ENCODE data around the gene TMEM45B. TPM values are rescaled to one million over a fixed set of nuclear protein-coding genes. Genes with fewer than 3 reads are reported as not detected.
"Not testable (repeated sequence)": the region's sequence is repeated elsewhere in the genome, so short reads cannot be mapped to it uniquely, and the experiment has no call there.

Gene TMEM45B
- total RNA-seq, 1 experiment from 2014 or later = 0.73 TPM

- H3K27me3 ChIP-seq (ENCODE audit: control insufficient read depth, insufficient read depth, low read length) = not testable (repeated sequence)
Measured at GRCh38 chr11:129823281-129823680, 7.6 kb downstream of the TMEM45B start.

GRCh38 chr11:129823799-129824198, 8.2 kb downstream of the TMEM45B start:
- not testable (repeated sequence) for H3K4me3 ChIP-seq (ENCODE audit: insufficient read depth, low read depth, low read length); H3K27me3 ChIP-seq (ENCODE audit: control insufficient read depth, insufficient read depth, low read length); H3K36me3 ChIP-seq (replicated peaks; ENCODE audit: control insufficient read depth, insufficient read depth, low read length); DNase-seq

More at GRCh38 chr11:129823281-129823680, 7.6 kb downstream of the TMEM45B start:
- H3K4me3 ChIP-seq (ENCODE audit: insufficient read depth, low read depth, low read length); DNase-seq; H3K36me3 ChIP-seq (replicated peaks; ENCODE audit: control insufficient read depth, insufficient read depth, low read length): not testable (repeated sequence)

GRCh38 chr11:129825380-129825779, 9.7 kb downstream of the TMEM45B start:
- H3K4me3 ChIP-seq (ENCODE audit: insufficient read depth, low read depth, low read length) = no peak overlapping the region
- H3K36me3 ChIP-seq (replicated peaks; ENCODE audit: control insufficient read depth, insufficient read depth, low read length) = no peaks in the 10 kb centered on the region
- no peaks in the 10 kb centered on the region for H3K27me3 ChIP-seq (ENCODE audit: control insufficient read depth, insufficient read depth, low read length)
- no peak for DNase-seq

DNA sequence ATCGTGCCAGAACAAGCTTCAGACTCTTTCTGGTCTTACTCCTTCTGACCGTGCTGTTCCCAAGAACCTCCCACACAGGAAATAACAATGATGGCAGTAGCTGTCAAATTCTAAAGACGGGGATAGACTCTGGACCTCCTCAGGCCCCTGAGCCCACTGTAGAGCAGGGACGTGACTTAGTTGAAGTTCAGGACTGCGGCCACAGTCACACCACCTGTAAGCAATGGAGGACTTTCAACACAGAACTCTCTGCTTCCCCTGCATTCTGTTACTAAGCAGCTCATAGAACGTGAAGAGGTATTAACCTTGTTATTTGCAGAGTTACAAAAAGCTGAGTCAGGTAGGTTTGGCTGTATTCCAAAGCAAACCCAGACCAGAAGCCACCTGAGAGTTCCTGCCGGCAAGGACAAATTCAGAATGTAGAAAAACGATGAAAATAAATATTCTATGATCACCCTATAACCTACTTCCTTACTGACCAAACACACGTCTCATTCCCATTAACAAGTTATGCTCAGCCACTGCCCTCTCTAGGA, 12.7 kb downstream of the TMEM45B start:
- no peaks in the 10 kb centered on the region for H3K36me3 ChIP-seq (replicated peaks; ENCODE audit: control insufficient read depth, insufficient read depth, low read length)
- H3K4me3 ChIP-seq (ENCODE audit: insufficient read depth, low read depth, low read length) = no peak overlapping the region
- no peaks in the 10 kb centered on the region for H3K27me3 ChIP-seq (ENCODE audit: control insufficient read depth, insufficient read depth, low read length)
- DNase-seq = no peak

- H3K36me3 ChIP-seq (replicated peaks; ENCODE audit: control insufficient read depth, insufficient read depth, low read length); H3K4me3 ChIP-seq (ENCODE audit: insufficient read depth, low read depth, low read length); H3K27me3 ChIP-seq (ENCODE audit: control insufficient read depth, insufficient read depth, low read length); DNase-seq: not testable (repeated sequence)
Measured at GRCh38 chr11:129829497-129829896, 13.8 kb downstream of the TMEM45B start.

- not testable (repeated sequence) for H3K27me3 ChIP-seq (ENCODE audit: control insufficient read depth, insufficient read depth, low read length); DNase-seq; H3K4me3 ChIP-seq (ENCODE audit: insufficient read depth, low read depth, low read length); H3K36me3 ChIP-seq (replicated peaks; ENCODE audit: control insufficient read depth, insufficient read depth, low read length)
Measured at GRCh38 chr11:129831227-129831626, 15.6 kb downstream of the TMEM45B start.

DNA sequence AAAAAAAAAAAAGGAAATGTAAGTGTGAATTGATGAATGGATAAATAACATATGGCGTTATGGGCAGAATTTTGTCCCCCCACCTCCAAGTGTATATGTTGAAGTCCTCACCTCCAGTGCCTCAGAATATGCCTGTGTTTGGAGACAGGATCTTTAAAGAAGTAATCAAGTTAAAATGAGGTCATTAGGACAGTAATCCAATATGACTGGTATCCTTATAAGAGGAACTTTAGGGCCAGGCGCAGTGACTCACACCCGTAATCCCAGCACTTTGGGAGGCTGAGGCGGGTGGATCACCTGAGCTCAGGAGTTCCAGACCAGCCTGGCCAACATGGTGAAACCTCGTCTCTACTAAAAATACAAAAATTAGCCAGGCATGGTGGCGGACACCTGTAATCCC, 17.6 kb downstream of the TMEM45B start:
- not testable (repeated sequence) for H3K36me3 ChIP-seq (replicated peaks; ENCODE audit: control insufficient read depth, insufficient read depth, low read length)

DNA sequence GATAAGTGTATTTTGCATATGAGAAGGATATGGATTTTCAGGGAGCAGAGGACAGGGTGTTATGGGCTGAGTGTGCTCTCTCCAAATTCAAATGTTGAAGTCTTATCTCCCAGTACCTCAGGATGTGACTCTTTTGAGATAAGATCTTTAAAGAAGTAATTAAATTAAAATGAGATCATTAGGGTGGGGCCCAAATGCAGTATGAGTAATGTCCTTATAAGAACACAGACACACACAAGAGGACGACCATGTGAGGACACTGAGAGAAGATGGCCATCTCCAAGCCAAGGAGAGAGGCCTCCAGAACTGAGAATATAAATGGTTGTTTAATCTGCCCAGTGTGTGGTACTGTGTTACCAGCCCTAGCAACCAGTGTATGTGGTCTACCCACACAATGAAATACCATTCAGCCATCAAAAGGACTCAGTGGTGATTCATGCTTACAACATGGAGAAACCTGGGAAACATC, 20.8 kb downstream of the TMEM45B start:
- not testable (repeated sequence) for H3K27me3 ChIP-seq (ENCODE audit: control insufficient read depth, insufficient read depth, low read length); H3K4me3 ChIP-seq (ENCODE audit: insufficient read depth, low read depth, low read length); DNase-seq; H3K36me3 ChIP-seq (replicated peaks; ENCODE audit: control insufficient read depth, insufficient read depth, low read length)

More for the DNA sequence above, 17.6 kb downstream of the TMEM45B start:
- not testable (repeated sequence) for DNase-seq; H3K4me3 ChIP-seq (ENCODE audit: insufficient read depth, low read depth, low read length); H3K27me3 ChIP-seq (ENCODE audit: control insufficient read depth, insufficient read depth, low read length)

DNA sequence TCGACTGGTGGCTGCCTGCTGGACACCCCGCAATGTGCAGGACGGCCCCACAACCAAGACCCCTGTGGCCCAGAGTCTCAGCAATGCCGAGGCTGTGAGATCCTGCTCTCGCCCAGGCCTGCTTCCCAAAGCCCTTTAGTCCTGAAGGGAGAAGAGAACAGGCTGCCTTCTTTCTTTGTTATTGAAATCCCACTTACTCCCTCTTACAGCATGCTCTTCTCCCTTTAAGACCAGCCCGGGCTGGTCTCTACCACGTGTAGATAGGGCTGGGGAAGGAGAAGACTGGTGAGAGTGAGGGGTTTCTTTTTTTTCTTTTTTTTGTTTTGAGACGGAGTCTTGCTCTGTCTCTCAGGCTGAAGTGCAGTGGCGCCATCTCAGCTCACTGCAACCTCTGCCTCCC, 21.3 kb downstream of the TMEM45B start:
- no peak overlapping the region for H3K4me3 ChIP-seq (ENCODE audit: insufficient read depth, low read depth, low read length)
- no peaks in the 10 kb centered on the region for H3K27me3 ChIP-seq (ENCODE audit: control insufficient read depth, insufficient read depth, low read length)
- no peaks in the 10 kb centered on the region for H3K36me3 ChIP-seq (replicated peaks; ENCODE audit: control insufficient read depth, insufficient read depth, low read length)
- no peak for DNase-seq

GRCh38 chr11:129840236-129840635, 24.6 kb downstream of the TMEM45B start:
- no peaks in the 10 kb centered on the region for H3K36me3 ChIP-seq (replicated peaks; ENCODE audit: control insufficient read depth, insufficient read depth, low read length)
- no peak for DNase-seq
- no peak overlapping the region for H3K4me3 ChIP-seq (ENCODE audit: insufficient read depth, low read depth, low read length)

DNA sequence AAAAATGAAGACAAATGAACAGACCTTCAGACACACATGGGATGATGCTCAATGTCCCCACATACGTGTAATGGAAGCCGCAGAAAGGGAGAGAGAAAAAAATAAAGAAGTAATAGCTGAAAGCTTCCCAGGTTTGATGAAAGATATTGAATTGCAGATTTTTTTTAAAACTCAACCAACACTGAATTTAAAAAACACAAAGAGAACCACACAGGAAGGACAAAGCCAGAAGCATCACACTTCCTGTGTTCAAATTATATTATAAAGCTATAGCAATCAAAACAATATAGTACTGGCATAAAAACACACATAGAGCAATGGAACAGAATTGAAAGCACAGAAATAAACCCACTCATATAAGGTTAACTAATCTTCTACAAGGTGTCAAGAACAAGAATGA, 26.5 kb downstream of the TMEM45B start:
- no peaks in the 10 kb centered on the region for H3K27me3 ChIP-seq (ENCODE audit: control insufficient read depth, insufficient read depth, low read length)
- DNase-seq = no peak
- H3K36me3 ChIP-seq (replicated peaks; ENCODE audit: control insufficient read depth, insufficient read depth, low read length) = no peaks in the 10 kb centered on the region
- no peak overlapping the region for H3K4me3 ChIP-seq (ENCODE audit: insufficient read depth, low read depth, low read length)

More at GRCh38 chr11:129840236-129840635, 24.6 kb downstream of the TMEM45B start:
- H3K27me3 ChIP-seq (ENCODE audit: control insufficient read depth, insufficient read depth, low read length) = no peaks in the 10 kb centered on the region

DNA sequence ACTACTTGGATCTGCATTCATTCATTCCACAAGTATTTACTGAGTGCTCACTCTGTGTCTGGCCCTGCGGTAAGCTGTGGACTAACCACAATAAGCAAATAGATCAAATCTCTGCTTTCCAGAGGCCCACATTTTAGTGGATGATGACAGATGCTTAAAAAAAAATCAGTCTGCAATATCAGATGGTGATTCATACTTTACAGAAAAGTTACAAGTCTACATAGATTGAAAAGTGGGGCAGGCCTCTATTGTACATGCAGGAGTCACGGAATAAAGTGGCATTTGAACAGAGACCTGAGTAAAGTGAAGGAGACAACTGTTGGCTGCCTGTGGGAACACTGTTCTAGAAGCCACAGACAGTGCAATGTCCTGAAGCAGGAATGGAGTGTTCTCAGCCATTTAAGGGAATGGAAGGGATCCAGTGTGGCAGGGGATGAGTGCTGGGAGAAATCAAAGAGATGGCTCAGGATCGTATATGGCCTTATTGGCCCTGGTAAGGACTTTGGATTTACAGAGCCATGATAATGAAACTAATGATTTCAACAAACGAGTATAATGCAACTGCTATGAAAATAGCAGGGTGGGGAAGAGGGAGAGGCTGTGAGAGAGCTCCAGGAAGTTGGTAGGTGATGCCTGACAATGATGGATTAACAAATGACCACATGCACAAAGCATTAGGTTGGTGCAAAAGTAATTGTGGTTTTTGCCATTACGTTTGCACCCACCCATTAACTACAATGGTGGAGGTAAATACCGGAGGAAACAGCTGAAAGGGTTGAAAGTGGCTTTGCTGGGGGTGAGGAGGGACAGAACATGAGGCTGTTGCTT, 31.1 kb downstream of the TMEM45B start:
- no peak for DNase-seq
- H3K4me3 ChIP-seq (ENCODE audit: insufficient read depth, low read depth, low read length) = no peak overlapping the region
- H3K36me3 ChIP-seq (replicated peaks; ENCODE audit: control insufficient read depth, insufficient read depth, low read length) = no peaks in the 10 kb centered on the region
- H3K27me3 ChIP-seq (ENCODE audit: control insufficient read depth, insufficient read depth, low read length) = no peaks in the 10 kb centered on the region

- H3K4me3 ChIP-seq (ENCODE audit: insufficient read depth, low read depth, low read length); H3K27me3 ChIP-seq (ENCODE audit: control insufficient read depth, insufficient read depth, low read length); H3K36me3 ChIP-seq (replicated peaks; ENCODE audit: control insufficient read depth, insufficient read depth, low read length); DNase-seq: not testable (repeated sequence)
Measured at GRCh38 chr11:129847361-129847760, 31.7 kb downstream of the TMEM45B start.

- DNase-seq = no peak
- Histone ChIP-seq H3K4me3 (ENCODE audit: insufficient read depth, low read depth, low read length) (no peak overlapping the region), H3K36me3 (replicated peaks; ENCODE audit: control insufficient read depth, insufficient read depth, low read length) (no peaks in the 10 kb centered on the region), H3K27me3 (ENCODE audit: control insufficient read depth, insufficient read depth, low read length) (no peaks in the 10 kb centered on the region)
Measured at GRCh38 chr11:129849447-129850130, 33.9 kb downstream of the TMEM45B start.
